DOHH2 (cell line): ENCODE data around the gene TOGARAM1.

Experiments used
- CTCF ChIP-seq: fragments of 200-600 bp; sonication (generic); IDR thresholded peaks from one replicate; pipeline ENCODE4 v1.5.1; 2014; ENCODE audit warnings: antibody characterized with exemption, mild to moderate bottlenecking, low read depth, low read length; ENCODE audit not compliant: poor library complexity, severe bottlenecking
- EZH2phosphoT487 ChIP-seq: fragments of 200-600 bp; sonication (generic); IDR thresholded peaks from 2 replicates; pipeline ENCODE4 v1.6.1; 2017; ENCODE audit warnings: borderline replicate concordance, mild to moderate bottlenecking, antibody characterized with exemption, low read length, moderate library complexity, mixed read lengths

- TF ChIP-seq CTCF: no peak
- no peak for TF ChIP-seq EZH2phosphoT487
Observed at GRCh38 chr14:44968714-44969113, 6.7 kb downstream of the TOGARAM1 start.
